ENCODE data around the gene HADHA. TPM values are rescaled to one million over a fixed set of nuclear protein-coding genes. Genes with fewer than 3 reads are reported as not detected.

The HADHA gene
- total RNA-seq (100 to 1,000 TPM; 285 to 786 (median 407) TPM), polyA plus RNA-seq (100 to 1,000 TPM; 202 to 235 TPM)
- long read RNA-seq, donor 1, transcript HADHA-201 (20 exons, 3,037 nt), result major isoform, 1,166 of 1,352 reads
- long read RNA-seq, donor 1, transcript HADHA-204 (19 exons, 2,982 nt), result minor isoform, 12 of 1,352 reads
- long read RNA-seq, donor 1, partial matches to known transcripts, result 132 of 1,352 reads
- long read RNA-seq, donor 1, other reads (novel, unspliced or antisense), result 39 of 1,352 reads
- long read RNA-seq, donor 2, transcript HADHA-211 (19 exons, 2,158 nt), result minor isoform, 8 of 3,823 reads
- long read RNA-seq, donor 2, transcript HADHA-204 (19 exons, 2,982 nt), result minor isoform, 42 of 3,823 reads
- long read RNA-seq, donor 2, transcript HADHA-201 (20 exons, 3,037 nt), result major isoform, 3,349 of 3,823 reads
- long read RNA-seq, donor 2, partial matches to known transcripts, result 318 of 3,823 reads
- long read RNA-seq, donor 2, other reads (novel, unspliced or antisense), result 104 of 3,823 reads
- long read RNA-seq, donor 3, transcript HADHA-201 (20 exons, 3,037 nt), result major isoform, 788 of 902 reads
- long read RNA-seq, donor 3, transcript HADHA-204 (19 exons, 2,982 nt), result minor isoform, 6 of 902 reads
- long read RNA-seq, donor 3, partial matches to known transcripts, result 76 of 902 reads
- long read RNA-seq, donor 3, other reads (novel, unspliced or antisense), result 31 of 902 reads

GRCh38 chr2:26244309-26245230, at the start of gene HADHA, which contains the start of gene HADHB:
Gene HADHA (minus strand): TSS chr2:26244632. CDS start chr2:26244596, 36 bp downstream.
Gene HADHB (plus strand): TSS chr2:26244939. CDS start chr2:26254255, 9,316 bp downstream.
- intact Hi-C loops (cut with DNase I), result loop anchor here in 5 of 10 donors (2.0 to 5.0 kb wide), 6 partner anchors 28 to 98 kb away; no protein-coding TSS in a partner anchor
- Histone ChIP-seq H3K9me3 (no peaks in the 10 kb centered on the region), H3K27me3 (no peaks in the 10 kb centered on the region), H3K4me3 (peak within 1 kb of the TSS; percentile 59 to 97 (median 86)), H3K27ac (peak within 1 kb of the TSS; percentile 94 to 99 (median 98)), H3K4me1 (peaks cover 0 to 68% (median 52%) of the 10 kb centered on the region in 12 donors), H3K36me3 (peaks cover 0 to under 1% (median 0%) of the 10 kb centered on the region in 9 donors)
- peak; percentile 89 to 95 (median 93) for DNase-seq
- peak in 8 of 12 donors; percentile 17 to 53 (median 26) for TF ChIP-seq CTCF (IDR thresholded peaks at IDR 0.05)
- peak in 1 of 2 donors; percentile 78 for TF ChIP-seq POLR2A (IDR thresholded peaks at IDR 0.05)
- ATAC-seq, result peak; percentile 91 to 97 (median 92)
- 0 to 1% (median 1%) methylated on average over 22 to 63 of the region's 63 CpGs for WGBS, 4 donors

GRCh38 chr2:26292646-26293045, 48.2 kb upstream of the HADHA start:
- TF ChIP-seq POLR2A (IDR thresholded peaks at IDR 0.05) (no peak), CTCF (IDR thresholded peaks at IDR 0.05) (no peak)
- H3K27me3 ChIP-seq, result no peaks in the 10 kb centered on the region
- DNase-seq, result no peak
- intact Hi-C loops (cut with DNase I), result no loop called here
- H3K27ac ChIP-seq, result no peak overlapping the region
- peak in 2 of 4 donors; percentile 13 to 40 for ATAC-seq
- H3K4me1 ChIP-seq, result peaks cover 0 to 4% (median 0%) of the 10 kb centered on the region in 12 donors
- peaks cover 0 to 43% (median 32%) of the 10 kb centered on the region in 9 donors for H3K36me3 ChIP-seq
- H3K4me3 ChIP-seq, result no peak overlapping the region
- no peaks in the 10 kb centered on the region for H3K9me3 ChIP-seq
- 68 to 78% (median 77%) methylated on average over 6 of the region's 6 CpGs for WGBS, 4 donors

GRCh38 chr2:26290001-26290400, 45.6 kb upstream of the HADHA start:
- ATAC-seq (no peak), DNase-seq (no peak)
- TF ChIP-seq POLR2A (IDR thresholded peaks at IDR 0.05), result no peak
- no peak for TF ChIP-seq CTCF (IDR thresholded peaks at IDR 0.05)
- Histone ChIP-seq H3K27ac (no peak overlapping the region), H3K4me1 (peaks cover 0 to 4% (median 0%) of the 10 kb centered on the region in 12 donors), H3K4me3 (no peak overlapping the region), H3K27me3 (no peaks in the 10 kb centered on the region), H3K36me3 (peaks cover 0 to 70% (median 58%) of the 10 kb centered on the region in 9 donors), H3K9me3 (no peaks in the 10 kb centered on the region)
- 70 to 87% (median 76%) methylated on average over 1 of the region's 1 CpG for WGBS, 4 donors
- intact Hi-C loops (cut with DNase I), result no loop called here

Data from heart left ventricle (tissue), 16 donors.